K562 (cell line): ENCODE data around the gene NCAPD2.

Source experiments
- ATF3 ChIP-seq, 2 experiments: fragments of 450-650 bp in 1 of 2; sonication (generic) in 1 of 2; formaldehyde crosslinking in 1 of 2; IDR thresholded peaks in 1 of 2; conservative IDR thresholded peaks in 1 of 2; 2 replicates each; pipeline versions ENCODE4 v1.6.1 to v1.8.1; 2016 to 2023; ENCODE audit warnings: mild to moderate bottlenecking in 2 of 2, moderate library complexity in 2 of 2, inconsistent platforms in 1 of 2, missing genetic modification reagents in 1 of 2
- CHD4 ChIP-seq: fragments of 200-600 bp; sonication (generic); IDR thresholded peaks from 3 replicates; pipeline ENCODE4 v1.6.1; 2012; ENCODE audit warnings: low read depth, mild to moderate bottlenecking, mixed read lengths, low read length, inconsistent platforms; ENCODE audit not compliant: insufficient read depth, insufficient replicate concordance, poor library complexity, severe bottlenecking
- FOXK2 ChIP-seq, 2 experiments: fragments of 450-650 bp; IDR thresholded peaks in 1 of 2; conservative IDR thresholded peaks in 1 of 2; 2 replicates each; pipeline ENCODE4 v1.6.1; 2016; ENCODE audit warnings: low read depth in 2 of 2, mild to moderate bottlenecking in 1 of 2
- MAX ChIP-seq: sonication (generic); formaldehyde crosslinking; IDR thresholded peaks from 2 replicates; pipeline ENCODE4 v1.9.0; 2022; ENCODE audit warnings: mild to moderate bottlenecking, missing genetic modification reagents
- NCOA1 ChIP-seq: fragments of 450-650 bp; IDR thresholded peaks from 2 replicates; pipeline ENCODE4 v1.6.1; 2016; ENCODE audit warnings: low read depth
- POLR2AphosphoS5 ChIP-seq: IDR thresholded peaks from 2 replicates; pipeline ENCODE4 v1.6.1; 2011; ENCODE audit warnings: mild to moderate bottlenecking, low read depth, low read length, moderate library complexity; ENCODE audit not compliant: control insufficient read depth, insufficient read depth
- RAD21 ChIP-seq, 2 experiments: fragments of 250-450 bp in 1 of 2; fragments of 450-650 bp in 1 of 2; sonication (Bioruptor Pico) in 1 of 2; formaldehyde crosslinking in 1 of 2; IDR thresholded peaks in 1 of 2; conservative IDR thresholded peaks in 1 of 2; 2 replicates each; pipeline versions ENCODE4 v1.4.0 to v1.8.0; 2020 to 2022; ENCODE audit warnings: mild to moderate bottlenecking in 2 of 2, moderate library complexity in 1 of 2
- U2AF1 ChIP-seq: fragments of 200-400 bp; formaldehyde crosslinking; optimal IDR thresholded peaks from 2 replicates; pipeline ENCODE3; 2017; ENCODE audit warnings: mild to moderate bottlenecking, low read depth, low read length, moderate library complexity
- ZC3H4 ChIP-seq: sonication (generic); formaldehyde crosslinking; IDR thresholded peaks from 2 replicates; pipeline ENCODE4 v1.9.0; 2021; ENCODE audit warnings: missing genetic modification reagents, borderline replicate concordance

DNA sequence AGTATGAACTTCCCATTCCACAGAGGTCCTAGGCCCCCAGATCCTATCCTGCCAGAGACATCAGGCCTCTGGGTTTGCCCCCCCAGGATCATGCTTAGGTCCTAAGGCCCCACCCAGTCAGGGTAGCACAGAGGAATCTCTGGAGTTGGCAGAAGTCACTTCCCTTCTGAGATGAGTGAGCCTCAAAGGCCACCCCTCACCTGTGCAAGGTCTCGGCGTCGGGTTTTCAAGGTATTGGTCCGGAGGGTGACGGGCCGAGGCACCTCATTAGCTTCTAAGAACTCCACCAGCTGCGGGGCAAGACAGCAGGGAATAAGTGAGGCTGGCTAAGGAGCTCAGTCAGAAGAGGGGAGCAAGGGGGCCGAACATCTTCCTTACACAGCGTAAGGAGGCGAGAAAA, 69.0 kb downstream of the NCAPD2 start:
- TF ChIP-seq ZC3H4 (CRISPR knock-in tag) (no peak), MAX (CRISPR knock-in tag) (no peak), FOXK2 (conservative IDR thresholded peaks at IDR 0.05 in 1 of 2, IDR thresholded peaks at IDR 0.05 in 1 of 2; ENCODE audit: low read depth in 2 of 2) (no peak), U2AF1 (no peak), CHD4 (no peak), POLR2AphosphoS5 (no peak), ATF3 (IDR thresholded peaks at IDR 0.05) (no peak), ATF3 (CRISPR knock-in tag; conservative IDR thresholded peaks at IDR 0.05) (no peak), NCOA1 (no peak), RAD21 (CRISPR knock-in tag; conservative IDR thresholded peaks at IDR 0.05 in 1 of 2, IDR thresholded peaks at IDR 0.05 in 1 of 2) (no peak)
